GM21619 (cell line): ENCODE data around the gene EN1.

ENCODE experiments used
- ATAC-seq: cut with Tn5 transposase; IDR thresholded peaks from one replicate; pipeline ENCODE4 v1.9.1; 2021; ENCODE audit not compliant: unreplicated experiment

EN1 gene

GRCh38 chr2:118822572-118822971 lies 24.9 kb downstream of the EN1 start:
- ATAC-seq: no peak

GRCh38 chr2:118822015-118822414 lies 25.4 kb downstream of the EN1 start:
- no peak for ATAC-seq

- ATAC-seq: no peak
Measured at GRCh38 chr2:118817469-118817868, 30.0 kb downstream of the EN1 start.

GRCh38 chr2:118816669-118817068 lies 30.8 kb downstream of the EN1 start:
- ATAC-seq: no peak

GRCh38 chr2:118815731-118816130 lies 31.7 kb downstream of the EN1 start:
- ATAC-seq: no peak

- no peak for ATAC-seq
Measured at GRCh38 chr2:118815314-118815713, 32.1 kb downstream of the EN1 start.

- no peak for ATAC-seq
Measured at GRCh38 chr2:118814368-118814767, 33.1 kb downstream of the EN1 start.

GRCh38 chr2:118813601-118814339 lies 33.7 kb downstream of the EN1 start:
- no peak for ATAC-seq

GRCh38 chr2:118813111-118813510 lies 34.3 kb downstream of the EN1 start:
- ATAC-seq: no peak

- ATAC-seq: no peak
Measured at GRCh38 chr2:118812552-118812951, 34.9 kb downstream of the EN1 start.

- ATAC-seq: no peak
Measured at GRCh38 chr2:118811514-118812115, 35.8 kb downstream of the EN1 start.

- no peak for ATAC-seq
Measured at GRCh38 chr2:118810766-118811165, 36.7 kb downstream of the EN1 start.

GRCh38 chr2:118808429-118808809 lies 39.0 kb downstream of the EN1 start:
- ATAC-seq: no peak

GRCh38 chr2:118807668-118808428 lies 39.6 kb downstream of the EN1 start:
- no peak for ATAC-seq

- ATAC-seq: no peak
Measured at GRCh38 chr2:118806797-118807667, 40.4 kb downstream of the EN1 start.

GRCh38 chr2:118805064-118805690 lies 42.3 kb downstream of the EN1 start:
- ATAC-seq: no peak

- ATAC-seq: no peak
Measured at GRCh38 chr2:118803012-118803411, 44.4 kb downstream of the EN1 start.

- no peak for ATAC-seq
Measured at GRCh38 chr2:118801151-118801550, 46.3 kb downstream of the EN1 start.

GRCh38 chr2:118800736-118801135 lies 46.7 kb downstream of the EN1 start:
- no peak for ATAC-seq

- ATAC-seq: no peak
Measured at GRCh38 chr2:118794546-118794945, 52.9 kb downstream of the EN1 start.
